Stimulated activated naive CD8-positive, alpha-beta T cell treated with anti-CD3 and anti-CD28 coated beads, Interleukin-15, Interleukin-2, amounts not matched to agents 100 U/mL and 50 U/mL, for 24 hours (primary cell): ENCODE results near the gene CATSPERD.
A peak's percentile ranks its signal among the peaks of the same experiment; 100 is the strongest.

Source experiments
- ATAC-seq: fragments of 150-1000 bp; cut with Tn5 transposase; one replicate; pipeline ENCODE4 v1.10.0; 2021
- DNase-seq: peaks from one replicate; pipeline ENCODE4 v3.0.0; 2021

Gene CATSPERD

DNA sequence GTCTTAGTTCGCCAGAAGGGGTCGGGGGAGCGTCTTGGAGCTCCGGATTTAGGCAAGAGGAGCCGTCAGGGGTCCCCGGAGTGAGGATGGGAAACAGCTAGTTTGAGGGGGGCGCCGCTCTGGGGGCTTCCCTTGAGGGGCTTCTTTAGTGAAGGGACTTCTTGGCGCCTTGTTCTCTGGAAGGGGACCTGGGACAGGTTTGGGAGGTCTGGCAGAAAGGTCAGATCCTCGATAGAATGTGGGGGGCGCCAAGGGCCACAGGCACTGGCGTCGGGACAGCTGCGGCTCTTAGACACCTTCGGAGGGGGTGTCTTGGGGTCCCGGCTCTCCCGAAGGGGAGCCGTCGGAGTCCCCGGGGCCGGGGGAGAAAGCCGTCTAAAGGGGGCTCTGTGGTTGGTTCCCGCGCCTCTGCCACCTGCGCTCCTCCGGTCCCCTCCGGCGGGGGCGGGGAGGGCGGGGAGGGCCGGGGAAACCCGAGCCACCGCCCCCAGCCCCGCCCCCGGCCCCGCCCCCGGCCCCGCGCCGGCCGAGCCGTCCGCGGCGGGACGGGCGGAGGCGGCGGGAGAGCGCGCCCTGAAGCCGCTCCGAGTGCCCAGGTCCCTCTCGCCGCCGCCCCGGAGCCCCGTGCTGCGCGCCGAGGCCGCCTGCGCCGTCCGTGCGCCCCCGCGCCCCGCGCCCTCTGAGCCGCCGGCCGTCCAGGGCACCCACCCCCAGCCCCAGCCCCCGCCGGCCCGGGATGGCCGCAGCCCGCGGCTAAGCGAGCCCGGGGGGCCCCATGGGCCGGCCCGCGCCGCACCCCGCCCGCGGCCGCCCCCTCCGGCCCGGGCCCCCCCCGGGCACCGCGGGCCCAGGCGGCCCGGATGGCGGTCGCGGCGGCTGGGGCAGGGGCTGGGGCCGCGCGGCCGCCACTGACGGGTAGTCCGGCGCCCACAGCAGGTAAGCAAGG lies 84.4 kb downstream of the CATSPERD start, which contains the start of gene NRTN:
Gene NRTN (plus strand): TSS at position 552 of the 946 bp plus-strand sequence. CDS start 19,099 bp downstream, outside the sequence.
- DNase-seq, result peak; percentile 58
- ATAC-seq, result no peak

- ATAC-seq (no peak), DNase-seq (peak; percentile 79)
Measured at GRCh38 chr19:5805462-5806132, 85.2 kb downstream of the CATSPERD start.

DNA sequence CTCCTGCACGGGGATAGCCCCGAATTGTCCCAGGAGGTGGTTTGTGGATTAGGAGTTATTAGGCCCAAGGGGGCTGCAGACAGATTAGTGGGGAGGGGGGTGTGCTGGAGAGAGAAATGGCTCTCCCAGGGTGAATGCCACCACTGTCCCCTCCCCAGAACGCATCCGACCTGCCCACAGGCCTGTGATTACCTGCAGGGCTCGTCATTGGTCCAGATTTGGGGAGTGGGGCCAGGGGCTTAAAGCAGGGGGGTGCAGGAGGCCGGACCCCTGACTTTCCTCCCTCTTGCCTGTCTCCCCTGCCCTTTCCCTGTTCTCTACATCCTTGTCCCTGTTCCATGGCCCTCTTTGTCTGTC lies 85.7 kb downstream of the CATSPERD start:
- no peak for ATAC-seq
- DNase-seq, result no peak

GRCh38 chr19:5806905-5807304 lies 86.5 kb downstream of the CATSPERD start:
- DNase-seq (no peak), ATAC-seq (no peak)

GRCh38 chr19:5808120-5808816 lies 87.8 kb downstream of the CATSPERD start:
- DNase-seq, result no peak

GRCh38 chr19:5809053-5809452 lies 88.6 kb downstream of the CATSPERD start:
- ATAC-seq, result no peak
- DNase-seq, result no peak

More at GRCh38 chr19:5808120-5808816, 87.8 kb downstream of the CATSPERD start:
- no peak for ATAC-seq

- ATAC-seq, result no peak
- no peak for DNase-seq
Measured at GRCh38 chr19:5809469-5809868, 89.0 kb downstream of the CATSPERD start.

DNA sequence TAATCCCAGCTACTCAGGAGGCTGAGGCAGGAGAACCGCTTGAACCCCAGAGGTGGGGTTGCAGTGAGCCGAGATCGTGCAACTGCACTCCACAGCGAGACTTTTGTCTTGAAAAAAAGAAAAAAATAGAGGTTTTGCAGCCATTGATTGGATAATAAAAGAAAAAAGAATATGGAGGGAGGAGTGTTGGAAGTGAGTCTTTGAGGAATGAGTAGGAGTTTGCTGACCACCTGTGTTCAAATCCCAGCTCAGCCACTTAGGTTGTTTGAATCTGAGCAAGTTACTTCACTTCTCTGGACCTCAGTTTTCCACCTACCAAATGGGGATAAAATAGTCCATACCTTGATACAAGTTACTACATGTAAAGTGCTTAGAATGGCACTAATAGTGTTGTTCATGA lies 90.7 kb downstream of the CATSPERD start:
- DNase-seq, result no peak
- ATAC-seq, result no peak

DNA sequence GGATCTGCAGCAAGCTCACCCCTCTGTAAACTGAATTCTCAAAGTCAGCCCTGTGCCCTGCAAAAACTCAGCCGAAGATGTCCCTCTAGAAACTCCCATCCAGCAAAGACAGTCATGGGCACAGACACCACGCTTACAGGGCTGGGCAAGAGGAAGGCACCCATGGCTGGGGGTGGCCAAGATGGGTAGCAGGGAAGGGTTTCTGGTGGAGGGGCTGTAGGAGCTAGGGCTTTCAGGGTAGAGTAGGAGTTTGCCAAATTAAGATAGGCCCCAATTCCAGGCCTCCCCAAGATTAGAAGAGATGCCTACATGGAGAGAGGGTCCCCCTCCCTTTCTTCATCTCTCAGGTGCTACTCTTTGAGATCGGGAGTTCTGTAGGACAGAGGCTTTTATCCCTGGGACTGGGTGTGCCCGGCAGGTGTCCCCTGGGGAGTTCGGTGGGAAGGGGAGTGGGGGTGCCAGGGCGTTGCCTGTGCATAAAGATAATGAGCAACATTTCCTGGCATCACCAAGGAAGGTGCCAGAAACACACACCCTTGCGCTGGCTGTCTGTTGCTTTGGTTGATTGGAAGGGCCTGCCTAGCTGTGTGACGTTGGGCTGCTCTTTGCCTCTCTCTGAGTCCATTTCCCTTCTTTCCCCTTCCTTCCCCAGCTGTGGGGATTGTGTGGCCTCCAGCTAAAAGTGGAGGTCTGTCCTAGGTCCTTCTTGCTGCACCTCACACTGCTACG lies 93.8 kb downstream of the CATSPERD start:
- ATAC-seq (no peak), DNase-seq (no peak)

- DNase-seq (no peak), ATAC-seq (no peak)
Measured at GRCh38 chr19:5814852-5815246, 94.4 kb downstream of the CATSPERD start.

GRCh38 chr19:5817218-5817617 lies 96.8 kb downstream of the CATSPERD start:
- ATAC-seq, result no peak
- DNase-seq, result no peak

- ATAC-seq, result no peak
- no peak for DNase-seq
Measured at GRCh38 chr19:5818594-5818993, 98.2 kb downstream of the CATSPERD start.

GRCh38 chr19:5820785-5821184 lies 100.3 kb downstream of the CATSPERD start:
- ATAC-seq, result no peak
- no peak for DNase-seq

DNA sequence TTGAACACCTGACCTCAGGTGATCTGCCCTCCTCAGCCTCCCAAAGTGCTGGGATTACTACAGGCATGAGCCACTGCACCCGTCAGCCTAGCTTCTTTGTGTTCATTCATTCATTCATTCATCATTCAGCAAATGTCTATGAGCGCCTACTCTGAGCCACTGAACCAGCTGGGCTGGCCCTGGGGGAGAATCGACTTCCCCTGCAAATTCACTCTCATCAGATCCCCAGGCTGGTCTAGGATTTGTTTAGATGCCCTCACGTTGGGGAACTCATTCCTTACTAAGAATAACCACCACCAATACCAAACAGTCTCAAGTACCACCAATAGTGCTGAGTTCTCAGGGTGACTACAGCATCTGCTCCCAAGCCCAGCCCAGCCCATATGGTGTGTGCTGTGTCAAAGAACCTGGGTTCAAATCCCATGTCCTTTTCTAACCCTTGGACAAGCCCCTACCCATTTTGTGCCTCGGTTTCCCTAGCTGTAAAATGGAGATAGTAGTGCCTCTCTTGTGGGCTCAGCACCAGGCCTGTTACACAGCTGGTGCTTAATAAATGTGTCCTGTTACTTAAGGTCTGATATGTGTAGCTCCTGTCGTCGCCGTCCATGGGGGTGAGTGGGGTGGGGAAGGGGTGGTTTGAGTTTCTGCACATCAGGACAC lies 101.2 kb downstream of the CATSPERD start:
- no peak for DNase-seq
- ATAC-seq, result no peak

- DNase-seq (no peak), ATAC-seq (no peak)
Measured at GRCh38 chr19:5822181-5822844, 101.9 kb downstream of the CATSPERD start.

GRCh38 chr19:5823579-5824281 lies 103.3 kb downstream of the CATSPERD start:
- no peak for ATAC-seq
- no peak for DNase-seq

- DNase-seq (no peak), ATAC-seq (no peak)
Measured at GRCh38 chr19:5824751-5825150, 104.3 kb downstream of the CATSPERD start.

DNA sequence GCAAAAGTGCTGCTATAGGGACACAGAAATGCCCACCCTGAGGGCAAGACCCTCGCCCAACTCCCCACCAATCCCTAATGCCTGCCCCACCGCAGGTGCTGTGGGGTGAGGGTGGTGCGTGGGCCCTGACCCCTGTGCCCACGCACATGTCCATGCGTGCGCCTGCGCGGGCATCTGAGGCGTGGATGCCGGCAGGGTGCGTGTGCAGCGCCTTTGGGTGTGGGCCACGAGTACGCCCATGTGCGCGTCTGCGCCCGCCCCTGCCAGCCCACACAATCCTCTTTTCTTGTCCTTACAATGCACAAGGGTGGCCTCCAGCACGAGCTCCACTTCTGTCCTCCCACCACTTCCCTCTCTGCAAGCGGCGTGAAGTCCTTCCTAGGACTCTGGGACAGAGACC lies 104.7 kb downstream of the CATSPERD start:
- ATAC-seq, result no peak
- no peak for DNase-seq

DNA sequence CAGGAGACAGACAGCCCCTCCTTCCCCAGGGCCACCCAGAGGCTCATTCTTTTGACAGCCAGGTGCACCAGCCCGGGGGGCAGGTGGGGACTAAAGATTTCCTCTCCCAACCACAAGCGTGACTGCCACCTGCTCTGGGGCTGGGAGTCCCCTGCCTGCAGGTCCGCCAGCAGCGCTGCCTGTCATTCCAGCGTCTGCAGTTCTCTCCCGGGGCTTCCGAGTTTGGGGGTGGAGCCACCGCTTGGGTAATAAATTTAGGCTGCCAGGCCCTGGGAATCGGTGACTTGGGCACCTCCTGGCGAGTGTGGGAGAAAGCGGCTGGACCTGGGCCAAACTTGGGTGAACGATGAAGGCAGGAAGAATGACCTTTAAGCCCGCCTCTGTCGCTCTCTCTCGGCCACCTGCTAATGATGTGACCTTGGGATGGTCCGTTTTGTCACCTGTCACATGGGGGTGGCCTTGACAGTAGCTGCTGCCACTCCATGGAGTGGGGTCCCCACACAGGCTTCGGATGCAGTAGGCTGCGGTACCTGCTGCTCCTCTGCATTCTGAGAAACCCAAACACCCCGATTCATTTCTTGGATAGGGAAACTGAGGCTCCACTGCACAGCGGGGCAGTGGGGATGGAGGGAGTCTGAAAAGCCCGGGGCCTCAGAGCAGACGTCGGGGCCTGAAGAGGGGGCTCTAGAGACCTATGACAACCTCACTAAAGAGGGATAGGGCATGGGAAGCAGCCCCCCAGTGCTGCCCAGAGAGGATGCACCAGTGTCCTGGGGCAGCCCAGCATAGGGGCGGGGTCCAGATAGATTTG lies 106.3 kb downstream of the CATSPERD start:
- peak; percentile 34 for DNase-seq
- no peak for ATAC-seq
